Subcutaneous abdominal adipose tissue (tissue), 5 donors: ENCODE data around the gene PLCL2.

ENCODE experiments used
- H3K27ac ChIP-seq: one replicate; pipeline ENCODE4 v1.7.0; 2013; ENCODE audit warnings: low read depth, mild to moderate bottlenecking, inconsistent platforms, low read length, moderate library complexity
- H3K27me3 ChIP-seq, 5 donors: one replicate each; pipeline ENCODE4 v1.7.0; 2013; ENCODE audit warnings: low read length in 5 of 5, inconsistent platforms in 1 of 5; ENCODE audit not compliant: control insufficient read depth in 5 of 5, insufficient read depth in 4 of 5
- H3K36me3 ChIP-seq, 5 donors: one replicate each; pipeline ENCODE4 v1.7.0; 2013; ENCODE audit warnings: low read length in 5 of 5; ENCODE audit not compliant: control insufficient read depth in 5 of 5, insufficient read depth in 5 of 5
- H3K4me1 ChIP-seq, 5 donors: one replicate each; pipeline ENCODE4 v1.7.0; 2013; ENCODE audit warnings: low read length in 5 of 5, mild to moderate bottlenecking in 3 of 5, moderate library complexity in 1 of 5; ENCODE audit not compliant: control insufficient read depth in 5 of 5, insufficient read depth in 5 of 5
- H3K4me3 ChIP-seq, 5 donors: one replicate each; pipeline ENCODE4 v1.7.0; 2013; ENCODE audit warnings: low read length in 5 of 5, low read depth in 1 of 5
- H3K9ac ChIP-seq, 5 donors: one replicate each; pipeline ENCODE4 v1.7.0; 2013; ENCODE audit warnings: low read length in 5 of 5, mild to moderate bottlenecking in 4 of 5, moderate library complexity in 3 of 5
- H3K9me3 ChIP-seq, 5 donors: one replicate each; pipeline ENCODE4 v1.7.0; 2013; ENCODE audit warnings: low read length in 5 of 5; ENCODE audit not compliant: control insufficient read depth in 5 of 5
- donor health status: healthy.
- donor health status: healthy.
- donor health status: healthy.
- donor health status: healthy.
- donor health status: healthy.

PLCL2 gene

DNA sequence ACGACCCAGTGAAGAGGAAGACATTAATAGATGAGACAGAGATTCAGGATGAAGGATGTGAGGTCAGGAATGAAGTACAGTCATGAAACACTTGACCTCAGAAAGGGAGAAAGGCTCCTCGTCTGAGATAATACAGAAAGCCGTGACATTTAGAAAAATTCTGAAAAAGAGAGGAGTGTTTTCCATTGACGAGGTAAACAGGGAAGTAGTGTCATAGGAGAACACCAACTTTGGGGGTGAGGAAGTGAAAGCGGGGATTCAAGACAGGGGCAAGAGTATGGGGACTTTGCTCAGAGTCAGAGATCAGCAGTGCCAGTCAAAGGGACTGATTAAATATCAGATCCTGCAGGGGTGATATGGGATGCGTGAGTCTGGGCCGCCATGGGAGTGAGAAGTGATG is 160.9 kb downstream of the PLCL2 start:
- Histone ChIP-seq H3K4me3 (no peak overlapping the region), H3K9ac (no peak overlapping the region), H3K9me3 (no peaks in the 10 kb centered on the region), H3K4me1 (peaks cover 0 to 6% (median 0%) of the 10 kb centered on the region in 5 donors), H3K27ac (no peak overlapping the region), H3K27me3 (no peaks in the 10 kb centered on the region), H3K36me3 (peaks cover 3 to 20% (median 11%) of the 10 kb centered on the region in 5 donors)

DNA sequence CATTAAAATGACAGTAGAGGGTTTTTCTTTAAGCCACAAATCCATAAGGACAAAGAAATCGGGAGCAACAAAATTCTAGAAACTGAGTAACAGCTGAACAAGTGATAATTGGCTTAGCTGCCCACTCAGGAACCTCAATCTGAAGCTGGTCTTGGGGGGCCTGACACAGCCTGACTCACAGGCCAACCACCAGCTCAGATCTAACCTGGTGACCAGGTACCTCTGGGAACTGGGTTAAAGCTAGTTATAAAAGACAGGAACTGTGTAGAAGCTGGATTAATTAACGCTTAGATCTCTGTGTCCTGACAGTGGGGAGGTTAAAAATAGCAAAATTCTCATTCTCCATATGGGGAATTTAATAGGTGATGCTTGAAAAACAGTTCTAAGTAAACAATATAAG is 161.9 kb downstream of the PLCL2 start:
- Histone ChIP-seq H3K9ac (no peak overlapping the region), H3K9me3 (no peaks in the 10 kb centered on the region), H3K27ac (no peak overlapping the region), H3K36me3 (peaks cover 3 to 20% (median 11%) of the 10 kb centered on the region in 5 donors), H3K4me1 (peaks cover 0 to 6% (median 0%) of the 10 kb centered on the region in 5 donors), H3K4me3 (no peak overlapping the region), H3K27me3 (no peaks in the 10 kb centered on the region)

DNA sequence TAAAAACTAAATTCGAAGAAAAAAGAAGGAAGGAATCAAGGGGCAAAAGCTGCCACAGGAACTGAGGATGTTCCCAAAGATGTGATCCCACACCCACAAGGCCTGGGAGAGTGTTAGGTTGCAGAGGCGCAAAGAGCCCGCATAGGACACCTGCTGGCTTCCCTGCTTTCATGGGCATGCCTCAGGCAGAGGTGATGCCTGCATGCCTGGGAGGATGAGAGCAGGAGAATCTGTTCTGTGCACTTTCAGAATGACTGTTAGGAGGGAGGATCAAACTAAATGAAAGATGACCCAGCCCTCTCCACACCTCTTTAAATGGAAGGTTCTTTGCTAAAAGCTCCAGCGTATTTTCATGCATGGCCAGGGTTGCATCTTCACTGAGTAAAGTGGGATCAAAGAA is 162.4 kb downstream of the PLCL2 start:
- Histone ChIP-seq H3K27ac (no peak overlapping the region), H3K4me1 (peaks cover 0 to 6% (median 0%) of the 10 kb centered on the region in 5 donors)

DNA sequence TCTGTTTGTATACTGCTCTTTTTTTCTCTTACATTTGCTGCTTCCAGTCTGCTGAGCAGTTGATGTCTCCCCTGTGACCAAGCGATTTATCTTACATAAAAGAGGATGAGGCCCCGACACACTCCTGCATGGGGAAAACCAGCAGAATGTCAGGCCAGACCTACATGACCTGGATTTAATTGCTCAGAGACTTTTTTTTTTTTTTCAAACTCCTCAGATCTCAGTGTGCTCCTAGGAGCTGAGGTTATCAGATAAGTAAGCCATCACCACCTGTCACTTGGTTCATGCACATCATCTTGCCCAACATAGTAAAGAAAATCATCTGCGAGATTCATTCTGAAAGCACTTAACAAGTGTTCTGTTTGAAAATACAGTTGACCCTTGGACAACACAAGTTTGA is 163.1 kb downstream of the PLCL2 start:
- no peak overlapping the region for H3K4me3 ChIP-seq
- H3K9me3 ChIP-seq = no peaks in the 10 kb centered on the region
- no peaks in the 10 kb centered on the region for H3K27me3 ChIP-seq
- H3K9ac ChIP-seq = no peak overlapping the region
- H3K36me3 ChIP-seq = peaks cover 3 to 20% (median 11%) of the 10 kb centered on the region in 5 donors
- H3K4me1 ChIP-seq = peaks cover 0 to 6% (median 0%) of the 10 kb centered on the region in 5 donors
- H3K27ac ChIP-seq = no peak overlapping the region

More for the DNA sequence above, 162.4 kb downstream of the PLCL2 start:
- Histone ChIP-seq H3K9ac (no peak overlapping the region), H3K4me3 (no peak overlapping the region), H3K27me3 (no peaks in the 10 kb centered on the region), H3K36me3 (peaks cover 3 to 20% (median 11%) of the 10 kb centered on the region in 5 donors), H3K9me3 (no peaks in the 10 kb centered on the region)

DNA sequence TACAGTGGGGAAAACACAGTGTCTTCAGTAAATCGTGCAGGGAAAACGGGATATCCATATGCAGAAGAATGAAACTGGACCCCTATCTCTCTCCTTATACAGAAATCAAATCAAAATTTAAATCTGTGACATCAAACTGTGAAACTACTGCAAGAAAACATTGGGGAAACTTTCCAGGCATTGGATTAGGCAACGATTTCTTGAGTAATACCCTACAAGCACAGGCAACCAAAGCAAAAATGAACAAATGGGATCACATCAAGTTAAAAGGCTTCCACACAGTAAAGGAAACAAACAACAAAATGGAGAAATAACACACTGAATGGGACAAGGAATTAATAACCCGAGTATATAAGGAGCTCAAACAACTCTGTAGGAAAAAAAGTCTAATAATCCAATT is 165.3 kb downstream of the PLCL2 start:
- Histone ChIP-seq H3K4me3 (no peak overlapping the region), H3K36me3 (peaks cover 3 to 15% (median 11%) of the 10 kb centered on the region in 5 donors), H3K9ac (no peak overlapping the region), H3K4me1 (peaks cover 0 to 6% (median 0%) of the 10 kb centered on the region in 5 donors), H3K27me3 (no peaks in the 10 kb centered on the region), H3K9me3 (peaks cover 0 to 6% (median 0%) of the 10 kb centered on the region in 5 donors), H3K27ac (no peak overlapping the region)

DNA sequence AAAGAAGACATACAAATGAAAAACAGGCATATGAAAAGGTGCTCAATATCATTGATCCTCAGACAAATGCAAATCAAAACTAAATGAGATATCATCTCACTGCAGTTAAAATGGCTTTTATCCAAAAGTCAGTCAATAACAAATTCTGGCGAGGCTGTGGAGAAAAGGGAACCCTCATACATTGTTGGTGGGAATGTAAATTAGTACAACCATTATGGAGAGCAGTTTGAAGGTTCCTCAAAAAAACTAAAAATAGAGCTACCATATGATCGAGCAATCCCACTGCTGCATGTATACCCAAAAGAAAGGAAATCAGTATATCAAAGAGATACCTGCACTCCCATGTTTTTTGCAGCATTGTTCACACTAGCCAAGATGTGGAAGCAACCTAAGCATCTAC is 165.8 kb downstream of the PLCL2 start:
- no peak overlapping the region for H3K27ac ChIP-seq
- no peaks in the 10 kb centered on the region for H3K27me3 ChIP-seq
- H3K36me3 ChIP-seq = peaks cover 3 to 15% (median 8%) of the 10 kb centered on the region in 5 donors
- H3K4me3 ChIP-seq = no peak overlapping the region
- peaks cover 0 to 6% (median 0%) of the 10 kb centered on the region in 5 donors for H3K9me3 ChIP-seq
- H3K9ac ChIP-seq = no peak overlapping the region
- peaks cover 0 to 10% (median 2%) of the 10 kb centered on the region in 5 donors for H3K4me1 ChIP-seq

DNA sequence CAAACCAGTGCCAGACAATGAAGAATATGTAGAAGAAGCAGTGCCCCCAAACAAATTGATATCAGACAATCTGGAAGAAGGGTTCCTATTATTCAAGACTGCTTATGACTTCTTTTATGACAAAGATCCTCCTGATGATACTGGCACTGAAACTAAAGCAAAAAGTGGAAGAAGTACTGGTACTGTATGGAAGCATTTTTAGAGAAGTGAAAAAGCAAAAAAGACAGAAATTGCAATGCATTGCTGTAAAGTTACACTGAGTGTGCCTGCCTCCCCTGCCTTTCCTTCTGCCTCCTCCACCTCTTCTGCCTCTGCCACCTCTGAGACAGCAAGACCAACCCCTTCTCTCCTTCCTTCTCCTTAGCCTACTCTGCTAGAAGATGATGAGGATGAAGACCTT is 167.6 kb downstream of the PLCL2 start:
- Histone ChIP-seq H3K9ac (no peak overlapping the region), H3K36me3 (peaks cover 3 to 8% (median 5%) of the 10 kb centered on the region in 5 donors), H3K9me3 (peaks cover 0 to 6% (median 0%) of the 10 kb centered on the region in 5 donors), H3K27ac (no peak overlapping the region), H3K4me1 (peaks cover 0 to 12% (median 4%) of the 10 kb centered on the region in 5 donors), H3K4me3 (no peak overlapping the region), H3K27me3 (no peaks in the 10 kb centered on the region)

DNA sequence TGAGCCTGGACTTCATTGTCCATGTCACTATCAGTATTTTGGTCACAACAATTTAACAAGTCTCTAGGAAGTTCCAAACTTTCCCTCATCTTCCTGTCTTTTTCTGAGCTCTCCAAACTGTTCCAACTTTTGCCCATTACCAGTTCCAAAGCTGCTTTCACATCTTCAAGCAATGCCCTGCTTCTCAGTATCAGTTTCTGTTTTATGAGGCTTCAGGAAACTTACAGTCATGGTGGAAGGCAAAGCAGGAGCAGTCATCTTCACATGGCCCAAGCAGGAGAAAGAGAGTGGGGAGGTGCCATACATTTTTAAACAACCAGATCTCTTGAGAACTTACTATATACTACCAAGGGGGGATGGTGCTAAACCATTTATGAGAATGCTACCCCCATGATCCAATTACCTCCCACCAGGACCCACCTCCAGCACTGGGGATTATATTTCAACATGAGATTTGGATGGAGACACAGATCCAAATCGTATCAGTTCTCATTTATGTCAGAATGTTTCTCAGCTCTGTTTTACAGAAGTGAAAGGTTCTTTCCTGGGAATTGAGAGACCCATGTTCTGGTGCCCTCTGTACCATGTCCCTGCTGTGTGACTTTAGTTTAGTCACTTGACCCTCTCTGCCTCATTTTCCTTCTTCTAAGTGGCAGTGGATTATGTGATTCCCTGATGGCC is 169.7 kb downstream of the PLCL2 start:
- H3K9me3 ChIP-seq = peaks cover 0 to 6% (median 0%) of the 10 kb centered on the region in 5 donors
- no peaks in the 10 kb centered on the region for H3K36me3 ChIP-seq
- no peak overlapping the region for H3K27ac ChIP-seq
- H3K27me3 ChIP-seq = no peaks in the 10 kb centered on the region
- H3K9ac ChIP-seq = no peak overlapping the region
- peaks cover 0 to 12% (median 4%) of the 10 kb centered on the region in 5 donors for H3K4me1 ChIP-seq
- no peak overlapping the region for H3K4me3 ChIP-seq

DNA sequence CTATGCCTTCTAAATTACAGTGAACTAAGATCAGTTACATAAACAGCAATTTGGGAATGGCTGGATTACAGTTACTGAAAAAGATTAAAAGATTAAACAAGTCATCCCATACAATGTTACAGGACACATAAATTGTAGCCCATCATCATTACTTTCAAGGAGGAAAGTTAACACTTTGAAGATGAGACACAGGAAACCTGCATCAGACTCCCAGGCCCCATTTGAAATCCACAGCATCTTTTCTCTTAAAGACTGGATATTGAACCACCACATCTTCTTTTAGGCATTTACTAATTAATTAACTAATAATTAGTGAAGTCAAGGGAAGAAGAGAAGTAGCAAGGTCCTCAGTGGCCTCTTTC is 170.2 kb downstream of the PLCL2 start:
- Histone ChIP-seq H3K27me3 (no peaks in the 10 kb centered on the region), H3K9ac (no peak overlapping the region), H3K4me1 (peaks cover 0 to 9% (median 5%) of the 10 kb centered on the region in 5 donors), H3K27ac (no peak overlapping the region), H3K4me3 (no peak overlapping the region), H3K9me3 (peaks cover 0 to 6% (median 0%) of the 10 kb centered on the region in 5 donors), H3K36me3 (no peaks in the 10 kb centered on the region)

DNA sequence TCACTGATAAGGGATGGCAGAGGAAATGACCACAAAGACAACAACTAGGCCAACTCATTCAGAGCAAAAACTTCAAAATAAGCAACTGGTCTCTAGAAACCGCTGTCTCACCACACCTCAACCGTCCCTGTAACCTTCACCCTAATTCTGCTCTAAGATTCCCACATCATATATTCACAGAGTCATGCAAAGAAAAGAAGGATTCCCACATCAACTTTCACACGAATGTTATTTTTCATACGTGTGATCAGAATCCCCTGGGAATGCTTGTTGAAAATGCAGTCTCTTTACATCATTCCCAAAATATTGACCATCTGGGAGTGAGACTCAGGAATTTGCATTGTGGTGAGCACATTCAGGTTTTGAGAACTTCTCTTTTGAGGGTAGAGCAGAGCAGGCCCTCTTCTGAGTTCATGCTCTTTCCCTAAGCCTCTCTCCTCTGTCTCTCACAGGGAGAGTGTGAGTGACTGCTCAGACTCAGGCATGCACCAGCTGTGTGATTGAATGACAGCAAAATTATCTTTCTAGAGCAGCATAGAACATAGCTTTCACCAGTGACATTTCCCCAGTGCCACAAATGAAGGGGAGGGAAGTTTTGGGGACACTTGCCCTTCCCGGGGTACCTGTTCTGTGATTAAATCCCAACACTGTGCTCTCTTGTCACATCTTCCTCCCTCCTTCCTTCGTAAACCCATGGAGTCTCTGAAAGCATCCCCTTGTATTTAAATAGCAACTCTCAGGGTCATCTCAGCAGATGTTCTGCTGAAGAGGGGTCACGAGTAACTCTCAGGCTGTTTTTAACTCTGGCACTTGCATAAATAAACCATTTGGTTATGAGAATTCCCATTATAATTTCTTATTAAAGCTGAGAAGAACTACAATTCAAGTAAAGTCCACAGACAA is 170.9 kb downstream of the PLCL2 start:
- Histone ChIP-seq H3K4me3 (no peak overlapping the region), H3K9me3 (peaks cover 0 to 6% (median 0%) of the 10 kb centered on the region in 5 donors), H3K4me1 (peaks cover 0 to 6% (median 5%) of the 10 kb centered on the region in 5 donors), H3K27me3 (no peaks in the 10 kb centered on the region), H3K36me3 (peaks cover 0 to 2% (median 0%) of the 10 kb centered on the region in 5 donors), H3K9ac (peak overlapping the region in 1 of 5 donors; percentile 84), H3K27ac (no peak overlapping the region)
